Breast epithelium (tissue), 3 donors: ENCODE data around the gene MYL9.

Experiments used
- CTCF ChIP-seq, 3 donors: fragments of 450-650 bp; IDR thresholded peaks; one replicate each; pipeline ENCODE4 v1.5.1; 2016 to 2017; ENCODE audit warnings: antibody characterized with exemption in 3 of 3, mild to moderate bottlenecking in 3 of 3, moderate library complexity in 3 of 3
- POLR2A ChIP-seq: fragments of 450-650 bp; IDR thresholded peaks from one replicate; pipeline ENCODE4 v1.6.1; 2016; ENCODE audit warnings: antibody characterized with exemption, mild to moderate bottlenecking, moderate library complexity
- POLR2AphosphoS5 ChIP-seq, 3 donors: sonication (generic); formaldehyde crosslinking; IDR thresholded peaks; one replicate each; pipeline ENCODE4 v1.6.1; 2017; ENCODE audit warnings: antibody characterized with exemption in 3 of 3

- TF ChIP-seq CTCF (IDR thresholded peaks at IDR 0.05), result no peak
- TF ChIP-seq POLR2A, result no peak
- TF ChIP-seq POLR2AphosphoS5 (IDR thresholded peaks at IDR 0.05), result no peak
Observed at GRCh38 chr20:36527331-36528125, 13.8 kb upstream of the MYL9 start.
